Upper lobe of right lung (tissue), 1 donor: ENCODE measurements around the gene ZNF581. TPM values are rescaled to one million over a fixed set of nuclear protein-coding genes. Genes with fewer than 3 reads are reported as not detected.

ENCODE experiments used
- ATAC-seq: fragments of 200-7000 bp; cut with Tn5 transposase; one replicate; pipeline ENCODE4 v1.9.1; 2020; ENCODE audit warnings: mild to moderate bottlenecking, moderate library complexity
- DNase-seq: peaks from one replicate; pipeline ENCODE4 v3.0.0-alpha.2; 2020
- H3K27ac ChIP-seq: fragments of 200-600 bp; one replicate; pipeline ENCODE4 v1.8.0; 2022
- H3K27me3 ChIP-seq: fragments of 200-600 bp; one replicate; pipeline ENCODE4 v1.8.0; 2022; ENCODE audit warnings: mild to moderate bottlenecking
- H3K36me3 ChIP-seq: fragments of 200-600 bp; one replicate; pipeline ENCODE4 v1.8.0; 2022
- H3K4me1 ChIP-seq: fragments of 200-600 bp; one replicate; pipeline ENCODE4 v1.8.0; 2022
- H3K4me3 ChIP-seq: fragments of 200-600 bp; one replicate; pipeline ENCODE4 v1.8.0; 2022; ENCODE audit warnings: mild to moderate bottlenecking
- H3K9me3 ChIP-seq: fragments of 200-600 bp; one replicate; pipeline ENCODE4 v1.8.0; 2022
- intact Hi-C: fragments of 100-400 bp; cut with DNase I; formaldehyde crosslinking; loops from one replicate; pipeline ENCODE4 v1.11.0; 2022
- total RNA-seq: library from RNA; stranded (reverse); fragmentation: NEBNext Ultra II Directional; extraction: Animal tissue kit (Norgen Biotek cat#: 25700); gene quantifications from one replicate; pipeline ENCODE4 v1.2.1, GENCODE V29; 2021
- TF ChIP-seq, protein P1 (sequence below): fragments of 200-600 bp; IDR thresholded peaks from one replicate; pipeline ENCODE4 v1.8.0; 2022; ENCODE audit warnings: antibody characterized with exemption
- donor health status: DM: no; HTN: yes; CAD: no; lungs with severe emphysema.

Gene ZNF581
- total RNA-seq, 1 donor from 2014 or later, result 16.4 TPM

DNA sequence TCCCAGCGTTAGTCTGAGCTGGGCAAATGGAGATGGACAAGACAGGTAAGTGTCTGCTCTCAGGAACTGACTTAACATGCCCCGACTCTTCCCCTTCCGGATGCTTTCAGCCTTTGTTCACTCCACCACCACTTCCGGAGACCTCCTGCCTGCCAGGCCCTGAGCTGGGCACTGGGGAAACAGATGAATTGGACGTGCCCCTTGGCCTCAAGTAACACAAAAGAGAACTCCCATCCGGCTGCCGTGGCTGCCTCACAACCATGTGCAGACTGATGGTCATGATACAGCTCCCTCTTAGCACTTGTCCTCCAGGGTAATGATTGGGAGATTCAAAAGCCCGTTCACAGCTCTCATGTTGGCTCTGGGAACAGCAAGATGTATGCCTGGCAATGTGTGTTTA lies 26.0 kb upstream of the ZNF581 start:
- TF ChIP-seq, protein P1, sequence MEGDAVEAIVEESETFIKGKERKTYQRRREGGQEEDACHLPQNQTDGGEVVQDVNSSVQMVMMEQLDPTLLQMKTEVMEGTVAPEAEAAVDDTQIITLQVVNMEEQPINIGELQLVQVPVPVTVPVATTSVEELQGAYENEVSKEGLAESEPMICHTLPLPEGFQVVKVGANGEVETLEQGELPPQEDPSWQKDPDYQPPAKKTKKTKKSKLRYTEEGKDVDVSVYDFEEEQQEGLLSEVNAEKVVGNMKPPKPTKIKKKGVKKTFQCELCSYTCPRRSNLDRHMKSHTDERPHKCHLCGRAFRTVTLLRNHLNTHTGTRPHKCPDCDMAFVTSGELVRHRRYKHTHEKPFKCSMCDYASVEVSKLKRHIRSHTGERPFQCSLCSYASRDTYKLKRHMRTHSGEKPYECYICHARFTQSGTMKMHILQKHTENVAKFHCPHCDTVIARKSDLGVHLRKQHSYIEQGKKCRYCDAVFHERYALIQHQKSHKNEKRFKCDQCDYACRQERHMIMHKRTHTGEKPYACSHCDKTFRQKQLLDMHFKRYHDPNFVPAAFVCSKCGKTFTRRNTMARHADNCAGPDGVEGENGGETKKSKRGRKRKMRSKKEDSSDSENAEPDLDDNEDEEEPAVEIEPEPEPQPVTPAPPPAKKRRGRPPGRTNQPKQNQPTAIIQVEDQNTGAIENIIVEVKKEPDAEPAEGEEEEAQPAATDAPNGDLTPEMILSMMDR, result no peak
- H3K4me3 ChIP-seq, result no peak overlapping the region
- no peaks in the 10 kb centered on the region for H3K9me3 ChIP-seq
- no peak for ATAC-seq
- intact Hi-C loops, result no loop called here
- H3K27ac ChIP-seq, result no peak overlapping the region
- peaks cover 26% of the 10 kb centered on the region for H3K36me3 ChIP-seq
- DNase-seq, result no peak
- H3K27me3 ChIP-seq, result no peaks in the 10 kb centered on the region
- H3K4me1 ChIP-seq, result peaks cover 21% of the 10 kb centered on the region

DNA sequence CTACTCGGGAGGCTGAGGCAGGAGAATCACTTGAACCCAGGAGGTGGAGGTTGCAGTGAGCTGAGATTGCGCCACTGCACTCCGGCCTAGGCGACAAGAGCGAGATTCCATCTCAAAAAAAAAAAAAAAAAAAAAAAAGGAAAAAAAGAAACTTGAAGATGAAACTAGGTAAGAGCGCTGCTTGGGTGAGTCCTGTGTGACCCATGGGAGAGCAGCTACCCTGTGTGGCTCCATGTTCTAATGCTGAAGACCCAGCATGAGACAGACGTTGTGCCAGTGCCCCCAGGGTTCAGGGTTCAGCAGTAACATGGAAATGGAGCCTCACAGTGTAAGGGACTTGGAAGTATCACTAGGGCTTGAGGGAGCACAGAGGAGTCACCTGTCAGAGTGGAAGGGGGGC lies 25.0 kb upstream of the ZNF581 start:
- ATAC-seq, result no peak
- Histone ChIP-seq H3K4me3 (no peak overlapping the region), H3K9me3 (no peaks in the 10 kb centered on the region), H3K4me1 (peaks cover 21% of the 10 kb centered on the region), H3K36me3 (peaks cover 26% of the 10 kb centered on the region), H3K27me3 (no peaks in the 10 kb centered on the region), H3K27ac (peak overlapping the region; percentile 49)
- intact Hi-C loops, result no loop called here
- TF ChIP-seq, protein P1, result no peak
- DNase-seq, result no peak

DNA sequence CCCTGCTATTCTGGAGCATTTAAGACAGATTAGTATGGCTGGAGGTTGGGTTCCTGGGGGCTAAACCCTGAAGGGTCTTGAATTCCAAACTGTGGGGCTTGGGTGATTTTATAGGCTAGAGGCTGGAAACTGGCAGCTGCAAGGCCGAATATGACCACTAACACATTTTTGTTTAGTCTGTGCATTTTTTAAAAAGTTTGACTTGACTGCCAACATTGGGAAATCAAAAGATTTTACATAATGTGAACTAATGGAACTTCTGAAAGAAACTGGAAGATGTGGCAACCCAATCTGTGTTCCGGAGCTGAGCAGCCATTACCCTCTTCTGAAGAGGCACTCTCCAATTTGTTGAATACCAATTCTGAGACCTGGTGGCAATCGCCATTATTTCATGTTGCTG lies 24.2 kb upstream of the ZNF581 start:
- peaks cover 26% of the 10 kb centered on the region for H3K36me3 ChIP-seq
- peaks cover 26% of the 10 kb centered on the region for H3K4me1 ChIP-seq
- H3K27me3 ChIP-seq, result no peaks in the 10 kb centered on the region
- DNase-seq (no peak), ATAC-seq (no peak)
- H3K27ac ChIP-seq, result peak overlapping the region; percentile 49
- TF ChIP-seq, protein P1, result no peak
- no peak overlapping the region for H3K4me3 ChIP-seq
- intact Hi-C loops, result no loop called here
- no peaks in the 10 kb centered on the region for H3K9me3 ChIP-seq

DNA sequence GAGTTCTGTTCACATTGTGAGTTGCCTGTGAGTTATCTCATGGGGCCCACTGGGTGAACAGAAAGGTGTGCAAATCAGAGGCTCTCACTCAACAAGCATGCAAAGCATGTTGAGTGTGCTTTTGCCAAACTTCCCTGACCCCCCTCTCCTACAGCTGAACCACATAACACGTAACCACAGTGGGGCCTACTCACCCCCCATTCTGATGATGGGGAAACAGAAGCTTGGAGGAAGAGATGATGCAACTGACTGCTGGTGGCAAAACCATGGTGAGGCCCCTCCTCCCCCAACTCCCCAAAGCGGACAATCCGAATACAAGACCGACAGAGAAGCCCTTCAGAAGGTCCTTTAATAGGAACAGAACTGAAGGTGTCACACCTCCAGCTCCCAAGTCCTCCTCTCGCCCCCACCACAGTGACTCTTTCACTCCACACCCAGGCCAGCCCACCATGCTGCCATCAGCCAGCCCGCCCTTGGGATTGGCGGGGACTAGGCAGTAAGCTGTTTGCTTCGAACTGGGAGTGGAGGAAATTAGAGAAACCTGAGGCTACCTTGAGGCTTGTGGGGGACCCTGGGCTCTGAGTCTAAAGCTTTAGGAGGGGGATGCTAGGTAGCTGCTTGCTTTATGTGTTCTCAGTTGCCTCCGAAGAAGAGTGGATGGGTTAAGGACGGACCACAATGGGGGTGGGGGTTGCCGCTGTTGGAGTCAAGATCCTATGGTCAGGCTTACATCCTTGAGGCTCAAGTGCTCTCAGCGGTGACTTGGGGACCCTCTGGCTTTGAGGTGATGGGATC lies 22.8 kb upstream of the ZNF581 start:
- peaks cover 21% of the 10 kb centered on the region for H3K36me3 ChIP-seq
- H3K27ac ChIP-seq, result peak overlapping the region; percentile 31
- TF ChIP-seq, protein P1, result no peak
- intact Hi-C loops, result no loop called here
- H3K4me3 ChIP-seq, result no peak overlapping the region
- peaks cover 30% of the 10 kb centered on the region for H3K4me1 ChIP-seq
- ATAC-seq (no peak), DNase-seq (no peak)
- no peaks in the 10 kb centered on the region for H3K27me3 ChIP-seq
- H3K9me3 ChIP-seq, result no peaks in the 10 kb centered on the region

DNA sequence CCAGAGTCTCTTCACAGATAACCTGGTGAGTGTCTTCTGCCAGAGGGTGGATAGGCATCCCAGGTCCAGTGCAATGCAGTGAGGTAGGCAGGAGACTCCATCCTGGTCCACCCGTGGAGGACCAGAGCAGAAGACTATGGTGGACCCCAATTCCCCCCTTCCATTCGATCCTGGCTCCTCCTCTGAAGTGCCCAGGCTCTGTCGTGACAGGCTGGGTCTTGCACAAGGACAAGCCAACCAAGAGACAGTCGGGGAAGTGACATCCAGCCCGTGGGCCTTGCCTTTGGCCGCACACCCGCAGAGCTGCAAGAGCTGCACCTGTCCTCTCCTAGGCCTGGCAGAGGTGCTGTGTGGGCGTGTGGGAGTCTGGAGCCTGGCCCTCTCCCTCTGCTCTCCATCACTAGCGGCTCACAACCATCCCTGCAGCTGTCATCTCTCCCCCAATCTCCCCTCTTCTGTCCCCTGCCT lies 22.2 kb upstream of the ZNF581 start:
- TF ChIP-seq, protein P1, result no peak
- H3K9me3 ChIP-seq, result no peaks in the 10 kb centered on the region
- intact Hi-C loops, result no loop called here
- H3K36me3 ChIP-seq, result peaks cover 14% of the 10 kb centered on the region
- H3K4me3 ChIP-seq, result no peak overlapping the region
- no peak for DNase-seq
- H3K4me1 ChIP-seq, result peaks cover 30% of the 10 kb centered on the region
- no peak overlapping the region for H3K27ac ChIP-seq
- H3K27me3 ChIP-seq, result no peaks in the 10 kb centered on the region
- no peak for ATAC-seq
